KOPT-K1 (cell line): ENCODE data around the gene ZSWIM1.
"Not testable (repeated sequence)": the region's sequence is repeated elsewhere in the genome, so short reads cannot be mapped to it uniquely, and the experiment has no call there.

Experiments used
- H3K27ac ChIP-seq: fragments of 200-600 bp; sonication (generic); 2 replicates; pipeline ENCODE4 v1.5.1; 2016; ENCODE audit warnings: antibody characterized with exemption, mild to moderate bottlenecking, low read depth, low read length; ENCODE audit not compliant: poor library complexity, severe bottlenecking
- H3K36me3 ChIP-seq: fragments of 200-600 bp; sonication (generic); 2 replicates; pipeline ENCODE4 v1.5.1; 2017; ENCODE audit warnings: antibody characterized with exemption, mild to moderate bottlenecking, low read length, moderate library complexity; ENCODE audit not compliant: insufficient read depth
- H3K9me3 ChIP-seq: fragments of 200-600 bp; sonication (generic); 2 replicates; pipeline ENCODE4 v1.5.1; 2017; ENCODE audit warnings: antibody characterized with exemption, low read length, mild to moderate bottlenecking; ENCODE audit not compliant: insufficient read depth, poor library complexity, severe bottlenecking

The ZSWIM1 gene

GRCh38 chr20:45890985-45891983 lies 10.3 kb downstream of the ZSWIM1 start, which contains the start of the genes CTSA and NEURL2:
CTSA (plus strand) TSS chr20:45891335; CDS start chr20:45891569, 234 bp downstream.
NEURL2 (minus strand) TSS chr20:45891208; CDS start chr20:45890991, 217 bp downstream.
- H3K27ac ChIP-seq = peak within 1 kb of the TSS; percentile 69
- peaks cover 38% of the 10 kb centered on the region for H3K36me3 ChIP-seq
- H3K9me3 ChIP-seq = no peaks in the 10 kb centered on the region

- H3K9me3 ChIP-seq = no peaks in the 10 kb centered on the region
- peaks cover 39% of the 10 kb centered on the region for H3K36me3 ChIP-seq
- no peak overlapping the region for H3K27ac ChIP-seq
Observed at GRCh38 chr20:45892049-45892825, 11.2 kb downstream of the ZSWIM1 start.

DNA sequence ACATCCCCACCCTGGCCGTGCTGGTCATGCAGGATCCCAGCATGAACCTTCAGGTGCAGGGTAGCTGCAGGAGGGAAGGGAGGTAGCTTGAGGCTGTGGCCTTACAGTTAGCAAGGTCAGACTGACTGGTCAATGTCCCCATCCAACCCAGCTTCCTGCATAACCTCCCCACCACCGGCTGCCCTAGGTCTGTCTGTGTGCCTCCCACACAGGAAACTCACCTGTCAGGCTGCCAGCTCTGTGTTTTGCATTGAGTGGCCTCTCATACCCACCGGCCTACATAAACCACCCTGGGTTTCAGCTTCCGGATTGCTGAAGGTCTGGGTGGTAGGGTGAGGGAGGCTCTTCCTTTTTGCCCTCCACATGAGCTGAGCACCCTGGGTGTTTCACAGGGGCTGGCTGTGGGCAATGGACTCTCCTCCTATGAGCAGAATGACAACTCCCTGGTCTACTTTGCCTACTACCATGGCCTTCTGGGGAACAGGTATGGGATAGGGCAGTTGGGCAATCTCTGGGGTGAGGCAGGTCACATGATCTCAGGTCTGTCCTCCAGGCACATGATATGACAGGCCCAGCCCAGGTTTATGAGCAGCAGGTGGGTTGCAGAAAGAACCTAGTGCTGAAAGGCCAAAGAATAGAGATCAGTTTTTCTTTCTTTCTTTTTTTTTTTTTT lies 11.9 kb downstream of the ZSWIM1 start:
- H3K9me3 ChIP-seq = no peaks in the 10 kb centered on the region
- no peak overlapping the region for H3K27ac ChIP-seq
- H3K36me3 ChIP-seq = peaks cover 46% of the 10 kb centered on the region

- no peak overlapping the region for H3K27ac ChIP-seq
- peaks cover 55% of the 10 kb centered on the region for H3K36me3 ChIP-seq
Observed at GRCh38 chr20:45893831-45894230, 12.8 kb downstream of the ZSWIM1 start.

DNA sequence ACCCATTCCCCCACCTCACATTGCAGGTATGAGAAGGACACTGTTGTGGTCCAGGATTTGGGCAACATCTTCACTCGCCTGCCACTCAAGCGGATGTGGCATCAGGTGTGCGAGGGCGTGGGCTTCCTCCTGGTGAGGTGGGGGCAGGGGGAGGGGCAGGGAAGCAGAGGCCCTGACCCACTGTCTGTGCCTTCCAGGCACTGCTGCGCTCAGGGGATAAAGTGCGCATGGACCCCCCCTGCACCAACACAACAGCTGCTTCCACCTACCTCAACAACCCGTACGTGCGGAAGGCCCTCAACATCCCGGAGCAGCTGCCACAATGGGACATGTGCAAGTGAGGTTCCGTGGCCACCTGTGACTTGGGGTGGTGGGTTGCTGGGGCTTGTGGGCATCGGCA lies 13.8 kb downstream of the ZSWIM1 start:
- no peaks in the 10 kb centered on the region for H3K9me3 ChIP-seq
- H3K36me3 ChIP-seq = peaks cover 56% of the 10 kb centered on the region
- H3K27ac ChIP-seq = no peak overlapping the region

More at GRCh38 chr20:45893831-45894230, 12.8 kb downstream of the ZSWIM1 start:
- no peaks in the 10 kb centered on the region for H3K9me3 ChIP-seq

DNA sequence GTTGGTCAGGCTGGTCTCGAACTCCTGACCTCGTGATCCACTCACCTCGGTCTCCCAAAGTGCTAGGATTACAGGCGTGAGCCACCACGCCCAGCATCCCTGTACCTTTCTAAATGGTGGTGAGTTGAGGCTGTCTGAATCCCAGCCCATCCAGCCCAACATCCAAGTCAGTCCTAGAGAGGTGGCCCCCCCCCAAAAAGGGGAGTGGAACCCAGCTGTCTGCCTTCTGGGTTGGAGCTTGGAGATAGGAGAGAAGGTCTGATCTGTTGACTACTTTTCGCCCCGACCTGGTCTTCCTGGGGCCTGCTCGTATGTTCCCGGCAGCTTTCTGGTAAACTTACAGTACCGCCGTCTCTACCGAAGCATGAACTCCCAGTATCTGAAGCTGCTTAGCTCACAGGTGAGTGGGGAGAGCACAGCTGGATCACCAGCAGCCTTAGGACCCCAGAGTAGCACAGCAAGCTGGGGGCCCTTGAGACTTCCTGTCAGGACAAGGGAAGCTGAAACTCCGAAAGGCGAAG lies 15.7 kb downstream of the ZSWIM1 start:
- no peak overlapping the region for H3K27ac ChIP-seq
- H3K36me3 ChIP-seq = peaks cover 56% of the 10 kb centered on the region
- H3K9me3 ChIP-seq = no peaks in the 10 kb centered on the region

GRCh38 chr20:45897289-45897688 lies 16.3 kb downstream of the ZSWIM1 start:
- no peaks in the 10 kb centered on the region for H3K9me3 ChIP-seq
- no peak overlapping the region for H3K27ac ChIP-seq
- H3K36me3 ChIP-seq = peaks cover 56% of the 10 kb centered on the region

DNA sequence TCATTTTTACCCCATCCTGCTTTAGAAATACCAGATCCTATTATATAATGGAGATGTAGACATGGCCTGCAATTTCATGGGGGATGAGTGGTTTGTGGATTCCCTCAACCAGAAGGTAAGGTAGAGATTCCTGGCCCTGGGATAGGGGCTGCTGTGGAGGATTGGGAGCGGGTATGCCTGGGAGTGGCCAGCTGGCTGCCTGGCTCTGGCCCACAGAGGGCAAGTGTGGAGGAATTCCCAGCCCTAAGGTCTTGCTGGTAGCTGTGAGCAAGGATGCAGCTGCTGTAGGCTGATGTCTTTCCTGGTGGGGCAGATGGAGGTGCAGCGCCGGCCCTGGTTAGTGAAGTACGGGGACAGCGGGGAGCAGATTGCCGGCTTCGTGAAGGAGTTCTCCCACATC lies 16.7 kb downstream of the ZSWIM1 start:
- Histone ChIP-seq H3K36me3 (peaks cover 54% of the 10 kb centered on the region), H3K27ac (no peak overlapping the region), H3K9me3 (no peaks in the 10 kb centered on the region)

DNA sequence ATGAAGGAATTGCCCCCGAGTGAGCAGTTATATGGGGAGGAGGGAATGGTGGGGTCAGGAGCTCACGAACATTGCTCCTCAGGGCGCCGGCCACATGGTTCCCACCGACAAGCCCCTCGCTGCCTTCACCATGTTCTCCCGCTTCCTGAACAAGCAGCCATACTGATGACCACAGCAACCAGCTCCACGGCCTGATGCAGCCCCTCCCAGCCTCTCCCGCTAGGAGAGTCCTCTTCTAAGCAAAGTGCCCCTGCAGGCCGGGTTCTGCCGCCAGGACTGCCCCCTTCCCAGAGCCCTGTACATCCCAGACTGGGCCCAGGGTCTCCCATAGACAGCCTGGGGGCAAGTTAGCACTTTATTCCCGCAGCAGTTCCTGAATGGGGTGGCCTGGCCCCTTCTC lies 17.3 kb downstream of the ZSWIM1 start:
- no peaks in the 10 kb centered on the region for H3K9me3 ChIP-seq

DNA sequence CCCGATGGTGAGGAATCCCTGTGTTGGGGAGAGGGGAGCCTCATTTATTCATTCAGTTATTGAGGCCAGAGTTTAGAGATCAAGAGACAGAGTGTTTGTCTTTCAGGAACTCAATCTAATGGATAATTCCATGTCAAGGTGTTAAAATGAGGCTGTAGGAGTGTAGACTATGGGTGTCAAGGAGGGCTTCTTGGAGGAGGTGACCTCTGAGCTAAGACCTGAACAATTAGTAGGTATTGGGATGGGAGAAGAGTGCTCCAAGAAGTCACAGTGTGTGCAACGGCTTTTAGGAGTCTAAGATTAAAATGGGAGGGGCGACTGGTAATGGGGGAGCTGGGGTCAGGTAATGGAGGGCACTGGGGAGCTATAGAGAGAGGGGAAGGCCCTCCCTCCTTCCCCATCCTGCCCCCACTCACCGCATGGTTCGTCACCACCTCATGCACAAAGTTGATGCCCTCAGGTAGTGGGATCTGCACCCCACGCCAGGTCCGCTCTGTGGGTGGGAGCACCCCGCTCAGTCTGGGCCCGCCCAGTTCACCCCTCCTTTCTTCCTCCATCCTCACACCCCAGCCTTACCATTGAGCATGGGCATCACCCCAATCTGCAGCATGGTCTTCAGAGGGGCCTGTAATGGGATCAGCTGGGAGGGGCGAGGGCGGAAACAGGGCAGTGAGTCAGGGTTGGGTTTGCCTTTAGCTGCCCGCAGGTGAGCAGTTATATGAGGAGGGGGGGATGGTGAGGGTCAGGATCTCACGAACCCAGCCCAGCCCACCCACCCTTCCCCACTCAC lies 18.2 kb downstream of the ZSWIM1 start:
- Histone ChIP-seq H3K9me3 (no peaks in the 10 kb centered on the region), H3K27ac (no peak overlapping the region), H3K36me3 (peaks cover 40% of the 10 kb centered on the region)

More for the DNA sequence above, 17.3 kb downstream of the ZSWIM1 start:
- no peak overlapping the region for H3K27ac ChIP-seq
- H3K36me3 ChIP-seq = peaks cover 48% of the 10 kb centered on the region

DNA sequence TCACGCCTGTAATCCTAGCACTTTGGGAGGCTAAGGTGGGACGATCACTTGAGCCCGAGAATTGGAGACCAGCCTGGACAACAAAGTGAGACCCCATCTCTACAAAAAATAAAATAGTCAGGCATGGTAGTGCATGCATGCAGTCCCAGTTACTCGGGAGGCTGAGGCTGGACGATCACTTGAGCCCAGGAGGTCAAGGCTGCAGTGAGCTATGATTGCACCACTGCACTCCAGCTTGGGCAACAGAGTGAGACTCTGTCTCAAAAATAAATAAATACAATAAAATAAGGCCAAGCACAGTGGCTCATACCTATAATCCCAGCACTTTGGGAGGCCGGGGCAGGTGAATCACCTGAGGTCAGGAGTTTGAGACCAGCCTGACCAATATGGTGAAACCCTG lies 20.3 kb downstream of the ZSWIM1 start:
- H3K27ac ChIP-seq, H3K9me3 ChIP-seq: not testable (repeated sequence)
- peaks cover 26% of the 10 kb centered on the region for H3K36me3 ChIP-seq

GRCh38 chr20:45902199-45902701 lies 21.2 kb downstream of the ZSWIM1 start:
- Histone ChIP-seq H3K27ac (no peak overlapping the region), H3K36me3 (peaks cover 17% of the 10 kb centered on the region), H3K9me3 (no peaks in the 10 kb centered on the region)

GRCh38 chr20:45904583-45905504 lies 23.8 kb downstream of the ZSWIM1 start:
- H3K9me3 ChIP-seq = no peaks in the 10 kb centered on the region
- H3K27ac ChIP-seq = peak overlapping the region; percentile 33
- no peaks in the 10 kb centered on the region for H3K36me3 ChIP-seq
